Fibroblast of lung (primary cell): ENCODE data around the gene EZR.

Source experiments
- CTCF ChIP-seq, 2 donors: IDR thresholded peaks in 1 of 2; conservative IDR thresholded peaks in 1 of 2; 1 replicate in 1 of 2; 2 replicates in 1 of 2; pipeline ENCODE4 v1.5.1; 2011 to 2012; ENCODE audit warnings: low read length in 2 of 2, control low read depth in 1 of 2, inconsistent platforms in 1 of 2, low read depth in 1 of 2, mild to moderate bottlenecking in 1 of 2
- EZH2 ChIP-seq: IDR thresholded peaks from 2 replicates; pipeline ENCODE4 v1.5.1; 2012; ENCODE audit warnings: low read length, control low read depth, mild to moderate bottlenecking; ENCODE audit errors: missing control alignments

- no peak for TF ChIP-seq CTCF (conservative IDR thresholded peaks at IDR 0.05 in 1 of 2, IDR thresholded peaks at IDR 0.05 in 1 of 2; ENCODE audit: low read depth in 1 of 2, low read length in 2 of 2)
- no peak for TF ChIP-seq EZH2
These were observed 46.6 kb upstream of the EZR start for GRCh38 chr6:158865769-158866168.
